ENCODE data around the gene ALG12. TPM values are rescaled to one million over a fixed set of nuclear protein-coding genes. Genes with fewer than 3 reads are reported as not detected.

Gene ALG12
- total and polyA plus RNA-seq, 2 donors (not counting 1 experiment from before 2014, with no cell fraction given), result 15.2 to 16.6 TPM

DNA sequence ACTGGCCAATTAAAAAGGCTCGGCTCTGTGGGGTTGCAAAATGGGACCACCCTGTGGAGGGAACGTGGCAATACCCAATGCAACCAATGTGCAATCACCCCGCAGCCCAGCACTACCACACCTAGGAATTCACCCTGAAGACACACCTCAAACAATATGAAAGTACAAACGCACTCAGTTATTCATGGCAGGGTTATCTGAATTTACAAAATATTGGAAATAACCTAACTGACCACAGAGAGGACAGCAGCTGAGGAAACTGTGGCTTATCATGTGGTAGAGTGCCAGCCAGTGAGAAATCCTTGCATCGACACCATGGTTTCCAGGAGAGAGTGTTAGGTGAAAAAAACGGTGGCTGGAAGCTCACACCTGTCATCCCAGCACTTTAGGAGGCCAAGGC, 18.7 kb downstream of the ALG12 start:
- TF ChIP-seq, protein P1, sequence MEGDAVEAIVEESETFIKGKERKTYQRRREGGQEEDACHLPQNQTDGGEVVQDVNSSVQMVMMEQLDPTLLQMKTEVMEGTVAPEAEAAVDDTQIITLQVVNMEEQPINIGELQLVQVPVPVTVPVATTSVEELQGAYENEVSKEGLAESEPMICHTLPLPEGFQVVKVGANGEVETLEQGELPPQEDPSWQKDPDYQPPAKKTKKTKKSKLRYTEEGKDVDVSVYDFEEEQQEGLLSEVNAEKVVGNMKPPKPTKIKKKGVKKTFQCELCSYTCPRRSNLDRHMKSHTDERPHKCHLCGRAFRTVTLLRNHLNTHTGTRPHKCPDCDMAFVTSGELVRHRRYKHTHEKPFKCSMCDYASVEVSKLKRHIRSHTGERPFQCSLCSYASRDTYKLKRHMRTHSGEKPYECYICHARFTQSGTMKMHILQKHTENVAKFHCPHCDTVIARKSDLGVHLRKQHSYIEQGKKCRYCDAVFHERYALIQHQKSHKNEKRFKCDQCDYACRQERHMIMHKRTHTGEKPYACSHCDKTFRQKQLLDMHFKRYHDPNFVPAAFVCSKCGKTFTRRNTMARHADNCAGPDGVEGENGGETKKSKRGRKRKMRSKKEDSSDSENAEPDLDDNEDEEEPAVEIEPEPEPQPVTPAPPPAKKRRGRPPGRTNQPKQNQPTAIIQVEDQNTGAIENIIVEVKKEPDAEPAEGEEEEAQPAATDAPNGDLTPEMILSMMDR (IDR thresholded peaks at IDR 0.05), result no peak
- TF ChIP-seq EZH2 (IDR thresholded peaks at IDR 0.05; ENCODE audit: borderline replicate concordance, insufficient read depth, low read depth, low read length, poor library complexity, severe bottlenecking), result no peak
- H3K27ac Mint-ChIP-seq, result no peak overlapping the region
- ChIA-PET POLR2A (no interaction called here), CTCF (no interaction called here)
- WGBS (ENCODE audit: insufficient coverage), result 94% methylated on average over 5 of the region's 6 CpGs
- ATAC-seq (ENCODE audit: low read depth), result no peak
- Histone ChIP-seq H2AFZ (ENCODE audit: insufficient read depth, low read depth, low read length, poor library complexity, severe bottlenecking) (no peak overlapping the region), H3K9me3 (ENCODE audit: control extremely low read depth in 1 of 3, control insufficient read depth in 2 of 3, insufficient read depth in 1 of 3, low read length in 2 of 3) (peaks cover 0 to 15% (median 2%) of the 10 kb centered on the region in 3 donors), H3K4me2 (replicated peaks; ENCODE audit: low read depth, low read length, poor library complexity, severe bottlenecking) (no peak overlapping the region), H4K20me1 (ENCODE audit: control insufficient read depth, insufficient read depth, low read length, poor library complexity, severe bottlenecking) (no peaks in the 10 kb centered on the region), H3K79me2 (ENCODE audit: control insufficient read depth, insufficient read depth, low read length) (no peaks in the 10 kb centered on the region), H3K27ac (ENCODE audit: low read length in 2 of 2) (no peak overlapping the region), H3K4me1 (ENCODE audit: control insufficient read depth in 2 of 2, insufficient read depth in 2 of 2, low read length in 2 of 2) (no peaks in the 10 kb centered on the region), H3K4me3 (ENCODE audit: control extremely low read depth in 1 of 5, extremely low read depth in 1 of 5, insufficient read depth in 1 of 5, low read depth in 2 of 5, low read length in 4 of 5) (no peak overlapping the region), H3K27me3 (replicated peaks in 1 of 4; ENCODE audit: control extremely low read depth in 1 of 4, control insufficient read depth in 3 of 4, insufficient read depth in 4 of 4, low read length in 3 of 4) (no peaks in the 10 kb centered on the region), H3K36me3 (replicated peaks in 1 of 2; ENCODE audit: control extremely low read depth in 1 of 2, control insufficient read depth in 1 of 2, extremely low read depth in 1 of 2, insufficient read depth in 2 of 2, low read length in 1 of 2) (peaks cover 0 to 33% of the 10 kb centered on the region in 2 experiments), H3K9ac (ENCODE audit: low read length) (no peak overlapping the region)
- intact Hi-C loops (cut with micrococcal nuclease), result no loop called here
- DNase-seq, result no peak
- H3K9me3 Mint-ChIP-seq (ENCODE audit: insufficient read depth), result no peaks in the 10 kb centered on the region
- H3K4me1 Mint-ChIP-seq, result no peaks in the 10 kb centered on the region
- no peaks in the 10 kb centered on the region for H3K27me3 Mint-ChIP-seq
- no peak overlapping the region for H3K4me3 Mint-ChIP-seq

GRCh38 chr22:49897015-49897684, 21.1 kb downstream of the ALG12 start:
- Mint-ChIP-seq H3K27ac (no peak overlapping the region), H3K27me3 (no peaks in the 10 kb centered on the region), H3K4me3 (no peak overlapping the region), H3K4me1 (no peaks in the 10 kb centered on the region), H3K9me3 (ENCODE audit: insufficient read depth) (peaks cover 4% of the 10 kb centered on the region)
- POLR2A ChIA-PET, result no interaction called here
- ATAC-seq (ENCODE audit: low read depth) (no peak), DNase-seq (no peak)
- Histone ChIP-seq H3K9me3 (ENCODE audit: control extremely low read depth in 1 of 3, control insufficient read depth in 2 of 3, insufficient read depth in 1 of 3, low read length in 2 of 3) (peaks cover 0 to 18% (median 6%) of the 10 kb centered on the region in 3 donors), H3K9ac (ENCODE audit: low read length) (no peak overlapping the region), H3K4me3 (ENCODE audit: control extremely low read depth in 1 of 5, extremely low read depth in 1 of 5, insufficient read depth in 1 of 5, low read depth in 2 of 5, low read length in 4 of 5) (no peak overlapping the region), H3K4me2 (replicated peaks; ENCODE audit: low read depth, low read length, poor library complexity, severe bottlenecking) (no peak overlapping the region), H3K4me1 (ENCODE audit: control insufficient read depth in 2 of 2, insufficient read depth in 2 of 2, low read length in 2 of 2) (no peaks in the 10 kb centered on the region), H3K79me2 (ENCODE audit: control insufficient read depth, insufficient read depth, low read length) (no peaks in the 10 kb centered on the region), H3K36me3 (replicated peaks in 1 of 2; ENCODE audit: control extremely low read depth in 1 of 2, control insufficient read depth in 1 of 2, extremely low read depth in 1 of 2, insufficient read depth in 2 of 2, low read length in 1 of 2) (peaks cover 0 to 20% of the 10 kb centered on the region in 2 experiments), H3K27ac (ENCODE audit: low read length in 2 of 2) (no peak overlapping the region), H4K20me1 (ENCODE audit: control insufficient read depth, insufficient read depth, low read length, poor library complexity, severe bottlenecking) (no peaks in the 10 kb centered on the region), H2AFZ (ENCODE audit: insufficient read depth, low read depth, low read length, poor library complexity, severe bottlenecking) (no peak overlapping the region), H3K27me3 (replicated peaks in 1 of 4; ENCODE audit: control extremely low read depth in 1 of 4, control insufficient read depth in 3 of 4, insufficient read depth in 4 of 4, low read length in 3 of 4) (no peaks in the 10 kb centered on the region)
- 100% methylated on average over 5 of the region's 8 CpGs for WGBS (ENCODE audit: insufficient coverage)
- TF ChIP-seq, protein P1 (IDR thresholded peaks at IDR 0.05), result no peak
- no peak for TF ChIP-seq EZH2 (IDR thresholded peaks at IDR 0.05; ENCODE audit: borderline replicate concordance, insufficient read depth, low read depth, low read length, poor library complexity, severe bottlenecking)
- intact Hi-C loops (cut with micrococcal nuclease), result no loop called here
- CTCF ChIA-PET, result interaction anchor here (0.7 kb wide), 1 partner anchor 50 kb away, joined by 3 read pairs; no protein-coding TSS in a partner anchor

Measured in B cell (primary cell).